ENCODE results near the gene SPATA22.
"Not testable (repeated sequence)": the region's sequence is repeated elsewhere in the genome, so short reads cannot be mapped to it uniquely, and the experiment has no call there.

GRCh38 chr17:3397801-3398200, 73.8 kb downstream of the SPATA22 start:
- TF ChIP-seq POLR2A (IDR thresholded peaks at IDR 0.05; ENCODE audit: low read length); GATA1 (IDR thresholded peaks at IDR 0.05; ENCODE audit: low read depth, low read length): not testable (repeated sequence)

Data from erythroblast (primary cell).